Right forelimb (tissue), 1 donor: ENCODE results near the gene KRTAP2-1.
"Not testable (repeated sequence)": the region's sequence is repeated elsewhere in the genome, so short reads cannot be mapped to it uniquely, and the experiment has no call there.

ENCODE experiments used
- DNase-seq: peaks from one replicate; pipeline ENCODE4 v3.0.0-alpha.2; 2018

Gene KRTAP2-1

GRCh38 chr17:41046735-41047465 is at the start of gene KRTAP2-1:
KRTAP2-1 (minus strand) TSS chr17:41047316; CDS start chr17:41047267, 49 bp downstream.
- not testable (repeated sequence) for DNase-seq

GRCh38 chr17:41096055-41096454 is 48.9 kb upstream of the KRTAP2-1 start:
- DNase-seq = no peak

- DNase-seq = not testable (repeated sequence)
Observed at GRCh38 chr17:41088760-41089352, 41.7 kb upstream of the KRTAP2-1 start.

GRCh38 chr17:41084100-41084856 is 37.2 kb upstream of the KRTAP2-1 start, which contains the start of gene KRTAP4-7:
KRTAP4-7 (plus strand) TSS chr17:41084150; CDS start chr17:41084207, 57 bp downstream.
- not testable (repeated sequence) for DNase-seq

GRCh38 chr17:41083427-41083826 is 36.3 kb upstream of the KRTAP2-1 start:
- not testable (repeated sequence) for DNase-seq

- no peak for DNase-seq
Observed at GRCh38 chr17:41082626-41083025, 35.5 kb upstream of the KRTAP2-1 start.

GRCh38 chr17:41076788-41077187 is 29.7 kb upstream of the KRTAP2-1 start:
- no peak for DNase-seq

- DNase-seq = no peak
Observed at GRCh38 chr17:41073676-41074075, 26.6 kb upstream of the KRTAP2-1 start.

- no peak for DNase-seq
Observed at GRCh38 chr17:41071606-41072360, 24.7 kb upstream of the KRTAP2-1 start.

GRCh38 chr17:41069031-41069430 is 21.9 kb upstream of the KRTAP2-1 start:
- DNase-seq = no peak

- DNase-seq = no peak
Observed at GRCh38 chr17:41067281-41067680, 20.2 kb upstream of the KRTAP2-1 start.

- DNase-seq = no peak
Observed at GRCh38 chr17:41065829-41066624, 18.9 kb upstream of the KRTAP2-1 start, which contains the start of gene KRTAP2-4. KRTAP2-4 (minus strand) TSS chr17:41065879; CDS start chr17:41065845, 34 bp downstream.

GRCh38 chr17:41065016-41065689 is 18.0 kb upstream of the KRTAP2-1 start:
- DNase-seq = not testable (repeated sequence)

- DNase-seq = no peak
Observed at GRCh38 chr17:41064301-41064700, 17.2 kb upstream of the KRTAP2-1 start.

GRCh38 chr17:41063449-41063848 is 16.3 kb upstream of the KRTAP2-1 start:
- DNase-seq = no peak

- DNase-seq = no peak
Observed at GRCh38 chr17:41061964-41062363, 14.8 kb upstream of the KRTAP2-1 start.

- DNase-seq = no peak
Observed at GRCh38 chr17:41060052-41060604, 13.0 kb upstream of the KRTAP2-1 start, which contains the start of gene KRTAP2-3. KRTAP2-3 (minus strand) TSS chr17:41060114; CDS start chr17:41060050, 64 bp downstream.

- not testable (repeated sequence) for DNase-seq
Observed at GRCh38 chr17:41059276-41060051, 12.3 kb upstream of the KRTAP2-1 start.

GRCh38 chr17:41058741-41059140 is 11.6 kb upstream of the KRTAP2-1 start:
- DNase-seq = no peak

- no peak for DNase-seq
Observed at GRCh38 chr17:41057547-41057946, 10.4 kb upstream of the KRTAP2-1 start.
